Astrocyte (in vitro differentiated cells and primary cell): Measurements from ENCODE around the gene MSI1.

Source experiments
- EZH2 ChIP-seq: IDR thresholded peaks from 2 replicates; pipeline ENCODE4 v1.6.1; 2012; ENCODE audit warnings: mild to moderate bottlenecking, low read length, inconsistent platforms; ENCODE audit not compliant: insufficient read depth
- TF ChIP-seq, protein P1 (sequence below): IDR thresholded peaks from 2 replicates; pipeline ENCODE4 v1.5.1; 2011; ENCODE audit warnings: low read depth, mild to moderate bottlenecking, inconsistent platforms, low read length, moderate library complexity; ENCODE audit not compliant: insufficient read depth

DNA sequence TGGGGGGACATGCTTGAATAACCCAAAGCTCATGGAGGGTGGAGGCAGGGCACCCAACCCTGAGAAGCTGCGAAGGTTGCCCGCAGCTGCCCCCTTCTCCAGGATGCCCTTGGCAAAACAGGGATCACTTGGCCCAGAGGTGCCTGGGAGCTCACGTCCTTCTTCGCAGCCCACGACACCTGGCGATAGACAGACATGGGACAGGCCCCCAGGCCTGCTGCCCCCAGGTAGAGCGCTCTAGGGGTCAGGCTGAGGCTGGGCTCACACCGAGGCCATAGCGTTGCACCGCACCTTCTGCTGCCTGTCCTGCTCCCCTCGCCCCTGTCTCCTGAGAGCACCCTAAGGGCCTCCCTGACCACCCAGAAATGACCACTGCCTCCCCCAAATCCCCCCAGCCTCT is 21.2 kb downstream of the MSI1 start:
- TF ChIP-seq, protein P1, sequence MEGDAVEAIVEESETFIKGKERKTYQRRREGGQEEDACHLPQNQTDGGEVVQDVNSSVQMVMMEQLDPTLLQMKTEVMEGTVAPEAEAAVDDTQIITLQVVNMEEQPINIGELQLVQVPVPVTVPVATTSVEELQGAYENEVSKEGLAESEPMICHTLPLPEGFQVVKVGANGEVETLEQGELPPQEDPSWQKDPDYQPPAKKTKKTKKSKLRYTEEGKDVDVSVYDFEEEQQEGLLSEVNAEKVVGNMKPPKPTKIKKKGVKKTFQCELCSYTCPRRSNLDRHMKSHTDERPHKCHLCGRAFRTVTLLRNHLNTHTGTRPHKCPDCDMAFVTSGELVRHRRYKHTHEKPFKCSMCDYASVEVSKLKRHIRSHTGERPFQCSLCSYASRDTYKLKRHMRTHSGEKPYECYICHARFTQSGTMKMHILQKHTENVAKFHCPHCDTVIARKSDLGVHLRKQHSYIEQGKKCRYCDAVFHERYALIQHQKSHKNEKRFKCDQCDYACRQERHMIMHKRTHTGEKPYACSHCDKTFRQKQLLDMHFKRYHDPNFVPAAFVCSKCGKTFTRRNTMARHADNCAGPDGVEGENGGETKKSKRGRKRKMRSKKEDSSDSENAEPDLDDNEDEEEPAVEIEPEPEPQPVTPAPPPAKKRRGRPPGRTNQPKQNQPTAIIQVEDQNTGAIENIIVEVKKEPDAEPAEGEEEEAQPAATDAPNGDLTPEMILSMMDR = no peak
- no peak for TF ChIP-seq EZH2
